Renal pelvis (tissue), 4 donors: Measurements from ENCODE around the gene C15orf61. TPM values are rescaled to one million over a fixed set of nuclear protein-coding genes. Genes with fewer than 3 reads are reported as not detected.

ENCODE experiments used
- DNase-seq: peaks from one replicate; pipeline ENCODE4 v3.0.0-alpha.2; 2013
- polyA plus RNA-seq, 3 donors: library from polyadenylated mRNA; unstranded; fragments of 120-200 nt; gene quantifications; one replicate each; pipeline ENCODE4 v1.2.1, GENCODE V29; 2013; ENCODE audit not compliant: insufficient read length in 3 of 3

Gene C15orf61
- polyA plus RNA-seq, 3 donors, result 5.2 to 6.1 (median 6.1) TPM

- no peak for DNase-seq
Observed at GRCh38 chr15:67579164-67579563, 58.2 kb downstream of the C15orf61 start.

Other genes starting within 250 kb of the C15orf61 start
- 10 to 100 TPM; 19.9 to 22.3 (median 20.9) TPM for gene MAP2K5, start 21.6 kb downstream of the C15orf61 start, polyA plus RNA-seq